ENCODE data around the gene DENND1C. TPM values are rescaled to one million over a fixed set of nuclear protein-coding genes. Genes with fewer than 3 reads are reported as not detected.
A peak's percentile ranks its signal among the peaks of the same experiment; 100 is the strongest.

Gene DENND1C
- total and polyA plus RNA-seq, 9 of the 15 experiments (the other 6 are each of a cell fraction or from before 2014, with no cell fraction given), result 0.03 to 1.2 (median 0.32) TPM; not detected in 1

- TF ChIP-seq OTX1 (CRISPR knock-in tag; IDR thresholded peaks at IDR 0.05), result no peak
- TF ChIP-seq ID3 (CRISPR knock-in tag; IDR thresholded peaks at IDR 0.05), result no peak
- TF ChIP-seq ID3 (tag; IDR thresholded peaks at IDR 0.05), result no peak
- TF ChIP-seq U2AF1 (optimal IDR thresholded peaks at IDR 0.05; ENCODE audit: low read depth, low read length), result no peak
- TF ChIP-seq RBM15 (IDR thresholded peaks at IDR 0.05; ENCODE audit: insufficient read depth, low read length), result no peak
- TF ChIP-seq MCM2 (IDR thresholded peaks at IDR 0.05; ENCODE audit: low read depth), result no peak
- TF ChIP-seq CTCFL (IDR thresholded peaks at IDR 0.05; ENCODE audit: borderline replicate concordance, insufficient read depth, low read depth, low read length, poor library complexity, severe bottlenecking), result no peak
- TF ChIP-seq MXI1 (IDR thresholded peaks at IDR 0.05; ENCODE audit: low read depth, low read length), result no peak
- no peak for TF ChIP-seq PYGO2 (tag; IDR thresholded peaks at IDR 0.05)
- TF ChIP-seq MBD1 (CRISPR knock-in tag; IDR thresholded peaks at IDR 0.05), result no peak
- no peak for TF ChIP-seq ZNF668 (CRISPR knock-in tag; IDR thresholded peaks at IDR 0.05)
- no peak for TF ChIP-seq NCOR1 (IDR thresholded peaks at IDR 0.05)
- no peak for TF ChIP-seq ZNF644 (tag; IDR thresholded peaks at IDR 0.05; ENCODE audit: low read depth)
- no peak for TF ChIP-seq CEBPG (CRISPR knock-in tag; IDR thresholded peaks at IDR 0.05)
- no peak for TF ChIP-seq CEBPG (tag; conservative IDR thresholded peaks at IDR 0.05 in 1 of 2, IDR thresholded peaks at IDR 0.05 in 1 of 2)
- no peak for TF ChIP-seq SAFB2 (IDR thresholded peaks at IDR 0.05; ENCODE audit: borderline replicate concordance, low read depth, low read length, severe bottlenecking)
- TF ChIP-seq ZBTB1 (CRISPR knock-in tag; IDR thresholded peaks at IDR 0.05; ENCODE audit: borderline replicate concordance, low read depth), result no peak
- TF ChIP-seq POLR2G (IDR thresholded peaks at IDR 0.05; ENCODE audit: low read depth, low read length), result peak; percentile 59
- TF ChIP-seq ARNT (IDR thresholded peaks at IDR 0.05), result no peak
- TF ChIP-seq ZNF695 (CRISPR knock-in tag; IDR thresholded peaks at IDR 0.05), result no peak
- no peak for TF ChIP-seq FOS (IDR thresholded peaks at IDR 0.05; ENCODE audit: extremely low read depth, insufficient read length)
- TF ChIP-seq VEZF1 (CRISPR knock-in tag; IDR thresholded peaks at IDR 0.05), result peak; percentile 86
- TF ChIP-seq SMARCA5 (IDR thresholded peaks at IDR 0.05), result no peak
Measured at GRCh38 chr19:6417713-6418561, 63.6 kb downstream of the DENND1C start (continued).

Measured in K562 (cell line).